HG03432 (cell line): ENCODE measurements around the gene ARRB1.

Experiments
- ATAC-seq: cut with Tn5 transposase; IDR thresholded peaks from one replicate; pipeline ENCODE4 v1.9.1; 2021; ENCODE audit warnings: mild to moderate bottlenecking, moderate library complexity; ENCODE audit not compliant: unreplicated experiment

ARRB1 gene

DNA sequence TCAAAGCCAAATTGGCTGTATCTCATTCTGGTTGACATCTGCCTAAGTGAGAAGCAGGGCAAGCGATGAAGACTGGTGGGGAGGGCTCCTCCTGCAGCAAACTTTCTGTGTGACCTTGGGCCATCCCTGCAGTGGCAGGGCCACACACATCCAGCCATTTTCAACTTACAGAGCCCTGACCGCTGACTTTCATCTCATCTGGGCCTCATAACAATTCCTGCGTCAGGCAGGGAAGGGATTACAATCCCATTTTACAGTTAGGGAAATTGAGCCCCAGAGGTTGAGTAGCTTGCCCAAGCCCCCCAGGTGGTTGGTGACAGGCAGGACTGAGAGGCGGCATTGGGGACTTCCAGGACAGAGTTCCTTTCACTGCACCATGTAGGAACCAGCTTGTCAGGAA, 89.0 kb downstream of the ARRB1 start:
- ATAC-seq: no peak

DNA sequence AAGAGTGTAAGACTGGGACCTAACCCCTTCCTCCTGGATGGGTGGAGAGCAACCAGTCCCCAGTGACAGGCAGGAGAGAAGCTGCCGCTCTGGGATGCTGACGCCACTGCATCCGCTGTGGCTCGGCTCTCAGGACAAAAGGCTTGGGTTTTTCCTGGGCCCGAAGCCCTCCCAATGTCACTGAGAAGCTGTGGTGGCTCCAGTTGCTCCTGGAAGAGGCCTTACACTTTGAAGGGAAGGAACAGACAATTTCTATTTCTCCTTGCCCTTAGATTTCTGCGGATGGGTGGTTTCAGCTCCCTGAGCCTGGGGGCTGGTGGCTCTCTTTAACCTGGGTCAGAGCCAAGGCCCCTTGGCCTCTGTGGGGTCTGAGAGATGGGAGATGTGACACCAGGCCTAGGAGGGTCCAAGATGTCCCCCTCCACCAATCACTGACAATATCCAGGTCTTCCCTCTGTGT, 89.5 kb downstream of the ARRB1 start:
- ATAC-seq: no peak

DNA sequence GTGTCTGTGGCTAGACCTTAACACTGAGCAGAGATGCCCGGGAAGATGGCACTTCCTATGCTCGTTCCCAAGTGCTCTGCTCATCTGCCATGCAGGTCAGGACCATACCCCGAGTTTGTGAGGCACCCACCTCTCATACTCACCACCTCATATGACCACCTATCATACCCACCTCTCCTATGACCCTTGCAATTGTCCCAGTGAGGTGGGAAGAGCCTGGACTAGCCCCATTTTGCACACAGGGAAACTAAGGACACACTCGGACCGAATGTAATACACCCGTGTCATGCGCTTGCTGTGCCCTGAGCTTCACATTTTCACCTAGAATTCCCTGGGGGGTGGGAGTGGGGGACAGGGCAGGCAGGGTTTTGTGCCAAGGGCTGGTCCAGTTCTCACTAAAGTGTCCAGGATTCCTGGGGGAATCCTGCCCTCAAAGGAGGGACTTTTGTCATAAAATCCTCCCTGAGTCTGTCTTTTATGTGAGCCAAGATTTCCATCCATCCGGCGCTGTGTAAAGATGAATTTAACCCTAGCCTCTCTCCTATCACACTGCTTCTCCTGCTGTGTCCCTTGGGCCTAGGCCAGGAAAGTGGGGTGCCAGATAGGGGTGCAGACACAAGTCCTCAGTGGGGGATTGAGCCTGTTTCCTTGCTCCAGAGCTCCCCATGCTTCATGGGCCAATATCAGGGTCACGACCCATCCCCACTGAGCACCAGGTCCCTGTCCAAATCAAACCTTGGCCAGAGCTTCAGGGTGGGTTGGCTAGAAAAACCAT, 90.9 kb downstream of the ARRB1 start:
- no peak for ATAC-seq

GRCh38 chr11:75254326-75254725, 97.1 kb downstream of the ARRB1 start:
- no peak for ATAC-seq

GRCh38 chr11:75249704-75250103, 101.8 kb downstream of the ARRB1 start:
- ATAC-seq: no peak

DNA sequence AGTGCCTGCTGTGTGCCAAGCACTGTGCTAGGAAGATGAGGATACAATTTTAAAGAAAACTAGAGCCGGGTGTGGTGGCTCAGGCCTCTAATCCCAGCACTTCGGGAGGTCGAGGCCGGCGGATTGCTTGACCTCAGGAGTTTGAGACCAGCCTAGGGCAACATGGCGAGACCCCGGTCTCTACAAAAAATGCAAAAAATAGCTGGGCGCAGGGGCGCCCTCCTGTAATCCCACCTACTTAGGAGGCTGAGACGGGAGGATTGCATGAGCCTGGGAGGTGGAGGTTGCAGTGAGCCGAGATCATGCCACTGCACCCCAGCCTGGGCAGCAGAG, 102.6 kb downstream of the ARRB1 start:
- ATAC-seq: no peak

DNA sequence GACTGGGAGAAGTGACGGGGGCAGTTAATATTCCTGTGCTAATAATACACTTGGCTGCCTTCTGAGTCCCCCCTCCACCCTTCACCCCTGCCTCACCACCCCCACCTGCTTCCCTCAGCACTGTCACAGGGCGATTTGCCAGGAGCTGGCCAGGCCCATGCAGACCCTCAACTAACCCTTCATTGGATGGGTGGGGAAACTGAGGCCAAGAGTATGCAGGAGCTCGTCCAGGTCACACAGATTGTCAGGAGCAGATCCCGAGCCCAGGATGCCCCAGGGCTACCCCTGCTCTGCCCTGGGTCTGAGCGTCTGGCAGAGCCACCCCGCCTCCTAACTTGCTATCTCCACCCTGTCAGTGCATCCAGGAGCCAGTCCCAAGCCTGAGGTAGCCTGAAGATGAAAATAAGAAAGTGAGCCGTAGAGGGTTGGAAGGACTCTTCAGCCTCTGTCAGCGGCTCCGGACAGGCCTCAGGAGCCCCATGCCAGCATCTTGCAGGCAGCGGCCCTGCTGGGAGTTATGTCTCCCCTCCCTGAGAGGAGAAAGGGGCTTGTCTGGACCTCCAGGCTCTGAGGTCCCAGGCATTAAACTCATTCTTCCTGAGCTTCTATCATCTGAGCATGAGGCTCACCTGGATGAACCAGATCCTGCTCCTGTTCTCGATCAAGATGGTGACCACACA, 104.7 kb downstream of the ARRB1 start:
- ATAC-seq: no peak

DNA sequence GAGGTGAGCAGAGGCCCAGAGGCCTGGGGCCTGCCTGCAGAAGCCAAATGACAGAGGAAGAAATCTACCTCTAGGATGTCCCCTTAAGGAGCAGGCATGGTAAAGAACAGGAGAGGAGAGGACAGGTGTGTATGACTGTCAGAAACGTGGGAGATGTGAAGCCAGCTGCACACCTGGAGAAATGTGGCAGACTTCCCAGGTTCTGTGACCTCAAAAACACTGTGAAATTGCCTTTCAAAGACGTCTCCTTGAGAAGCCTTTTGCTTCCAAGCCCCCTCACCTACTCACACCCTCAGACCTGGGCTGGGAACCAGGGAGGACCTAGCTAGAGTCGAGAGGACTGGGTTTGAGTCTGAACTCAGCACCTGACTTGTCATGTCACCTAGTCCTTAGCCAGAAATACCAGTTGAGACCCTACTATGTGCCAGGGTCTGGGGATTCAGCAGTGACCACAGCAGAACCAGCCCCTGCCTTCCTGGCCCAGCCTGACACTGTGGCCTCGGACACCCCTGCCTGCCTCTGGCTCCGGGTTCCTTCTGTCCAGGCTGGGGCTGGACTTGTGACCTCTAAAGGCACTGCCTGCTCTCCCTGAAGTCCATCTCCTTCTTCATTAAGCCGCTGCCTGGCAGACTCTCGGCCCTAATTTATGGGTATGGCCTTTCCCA, 105.3 kb downstream of the ARRB1 start:
- no peak for ATAC-seq

GRCh38 chr11:75245356-75246005, 106.0 kb downstream of the ARRB1 start:
- no peak for ATAC-seq

GRCh38 chr11:75244052-75244814, 107.2 kb downstream of the ARRB1 start:
- no peak for ATAC-seq

- ATAC-seq: no peak
Measured at GRCh38 chr11:75242722-75243600, 108.5 kb downstream of the ARRB1 start.

DNA sequence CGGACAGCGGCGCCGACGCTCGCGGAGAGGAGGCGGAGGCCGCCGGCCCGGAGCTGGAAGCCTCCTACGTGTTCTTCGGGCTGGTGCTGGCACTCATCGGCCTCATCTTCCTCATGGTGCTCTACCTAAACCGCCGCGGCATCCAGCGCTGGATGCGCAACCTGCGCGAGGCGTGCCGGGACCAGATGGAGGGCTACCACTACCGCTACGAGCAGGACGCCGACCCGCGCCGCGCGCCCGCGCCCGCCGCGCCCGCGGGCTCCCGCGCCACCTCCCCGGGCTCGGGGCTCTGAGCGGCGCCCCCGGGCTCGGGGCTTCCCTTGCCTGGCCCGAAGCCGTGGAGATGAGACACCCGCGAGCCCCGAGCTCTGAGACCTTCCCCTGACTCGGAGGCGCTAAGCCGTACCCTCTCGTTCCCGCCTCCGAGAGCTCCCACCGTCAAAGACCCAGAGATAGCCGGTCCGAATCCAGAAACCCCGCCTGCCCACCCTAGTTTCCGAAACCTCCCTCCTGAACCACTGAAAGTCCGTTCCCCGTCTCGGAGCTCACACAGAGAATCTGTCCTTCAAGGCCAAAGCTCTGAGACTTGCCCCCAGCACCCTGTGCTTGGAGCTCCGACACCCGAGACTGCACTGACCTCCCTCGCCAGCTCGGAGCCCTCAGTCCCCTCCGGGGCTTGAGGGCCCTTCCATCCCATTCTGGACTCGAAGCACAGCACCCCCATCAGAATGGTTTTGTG, 109.4 kb downstream of the ARRB1 start:
- no peak for ATAC-seq

DNA sequence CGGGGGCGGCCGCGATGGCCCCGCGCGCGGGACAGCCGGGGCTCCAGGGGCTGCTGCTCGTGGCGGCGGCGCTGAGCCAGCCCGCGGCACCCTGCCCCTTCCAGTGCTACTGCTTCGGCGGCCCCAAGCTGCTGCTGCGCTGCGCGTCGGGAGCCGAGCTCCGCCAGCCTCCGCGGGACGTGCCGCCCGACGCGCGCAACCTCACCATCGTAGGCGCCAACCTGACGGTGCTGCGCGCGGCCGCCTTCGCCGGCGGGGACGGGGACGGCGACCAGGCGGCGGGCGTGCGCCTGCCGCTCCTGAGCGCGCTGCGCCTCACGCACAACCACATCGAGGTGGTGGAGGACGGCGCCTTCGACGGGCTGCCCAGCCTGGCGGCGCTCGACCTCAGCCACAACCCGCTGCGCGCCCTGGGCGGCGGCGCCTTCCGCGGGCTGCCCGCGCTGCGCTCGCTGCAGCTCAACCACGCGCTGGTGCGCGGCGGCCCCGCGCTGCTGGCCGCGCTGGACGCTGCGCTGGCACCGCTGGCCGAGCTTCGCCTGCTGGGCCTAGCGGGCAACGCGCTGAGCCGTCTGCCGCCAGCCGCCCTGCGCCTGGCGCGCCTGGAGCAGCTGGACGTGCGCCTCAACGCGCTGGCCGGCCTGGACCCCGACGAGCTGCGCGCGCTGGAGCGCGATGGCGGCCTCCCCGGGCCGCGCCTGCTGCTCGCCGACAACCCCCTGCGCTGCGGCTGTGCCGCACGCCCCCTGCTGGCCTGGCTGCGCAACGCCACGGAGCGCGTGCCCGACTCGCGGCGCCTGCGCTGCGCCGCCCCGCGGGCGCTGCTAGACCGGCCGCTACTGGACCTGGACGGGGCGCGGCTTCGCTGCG, 110.2 kb downstream of the ARRB1 start:
- ATAC-seq: peak; percentile 91

GRCh38 chr11:75240311-75241035, 111.0 kb downstream of the ARRB1 start, which contains the start of gene TPBGL:
Gene TPBGL, plus strand, starts transcription at chr11:75240774. Its CDS starts 276 bp downstream, at chr11:75241050.
- no peak for ATAC-seq

- ATAC-seq: no peak
Measured at GRCh38 chr11:75239531-75240290, 111.8 kb downstream of the ARRB1 start.

DNA sequence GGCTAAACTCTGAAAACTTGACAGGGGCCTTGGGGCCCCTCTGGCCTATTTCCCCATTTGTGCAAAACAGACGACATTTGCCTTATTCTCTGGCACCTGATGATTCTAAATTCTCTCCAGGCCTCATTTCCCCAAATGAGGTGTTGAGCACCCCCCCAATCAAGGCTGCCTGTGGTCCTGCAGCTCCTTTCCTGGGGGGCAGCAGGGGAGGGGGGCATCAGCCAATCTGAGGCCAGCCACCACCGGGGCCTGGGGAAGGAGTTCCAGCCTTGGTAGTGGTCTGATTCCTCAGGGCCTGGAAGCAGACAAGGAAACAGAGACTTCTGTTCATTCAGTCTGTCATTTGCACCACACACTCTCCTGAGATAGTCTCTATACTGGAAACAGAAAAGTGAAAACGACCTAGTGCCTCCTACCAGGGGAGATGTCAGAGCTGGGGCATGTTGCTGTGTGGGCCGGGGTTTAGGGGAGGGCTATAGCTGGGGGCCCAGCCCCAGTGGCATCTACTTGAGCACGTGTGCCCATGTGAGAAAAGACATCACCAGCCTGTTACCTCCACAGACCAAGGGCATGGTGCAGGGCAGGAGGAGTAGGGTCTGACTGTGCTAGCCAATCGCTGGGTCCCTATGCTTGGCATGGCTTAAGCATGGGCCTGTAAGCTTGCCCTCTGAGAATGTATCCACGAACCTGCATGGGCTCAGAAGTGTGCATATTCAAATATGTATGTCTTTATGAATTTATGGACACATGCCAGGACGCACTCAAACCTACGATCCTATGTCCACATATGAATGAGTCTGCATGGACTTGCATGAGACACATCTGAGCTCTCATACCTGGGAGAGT, 112.6 kb downstream of the ARRB1 start:
- no peak for ATAC-seq
